SK-N-SH treated with all-trans-retinoic acid at 6 μM for 48 hours (cell line): ENCODE measurements around the gene NLRP5.

Source experiments
- CREB5 ChIP-seq: fragments of 250-450 bp; sonication (Bioruptor Pico); IDR thresholded peaks from 2 replicates; pipeline ENCODE4 v1.5.1; 2020; ENCODE audit warnings: low read depth, mild to moderate bottlenecking, moderate library complexity
- ESRRG ChIP-seq: fragments of 250-450 bp; sonication (Bioruptor Pico); IDR thresholded peaks from 2 replicates; pipeline ENCODE4 v1.6.1; 2021; ENCODE audit warnings: mild to moderate bottlenecking
- GLIS3 ChIP-seq: fragments of 250-450 bp; sonication (Bioruptor Pico); IDR thresholded peaks from 2 replicates; pipeline ENCODE4 v1.5.0; 2020; ENCODE audit warnings: mild to moderate bottlenecking, moderate library complexity
- PATZ1 ChIP-seq: fragments of 250-450 bp; sonication (Bioruptor Pico); IDR thresholded peaks from 2 replicates; pipeline ENCODE4 v1.8.0; 2020; ENCODE audit warnings: mild to moderate bottlenecking, moderate library complexity, borderline replicate concordance
- POU6F1 ChIP-seq: fragments of 250-450 bp; sonication (Bioruptor Pico); IDR thresholded peaks from 2 replicates; pipeline ENCODE4 v1.8.0; 2021; ENCODE audit warnings: low read depth, mild to moderate bottlenecking, moderate library complexity, borderline replicate concordance
- RARB ChIP-seq: fragments of 250-450 bp; sonication (Bioruptor Pico); IDR thresholded peaks from 2 replicates; pipeline ENCODE4 v1.8.0; 2021; ENCODE audit warnings: mild to moderate bottlenecking, moderate library complexity
- SNAI2 ChIP-seq: fragments of 250-450 bp; sonication (Bioruptor Pico); IDR thresholded peaks from 2 replicates; pipeline ENCODE4 v1.5.0; 2020; ENCODE audit warnings: mild to moderate bottlenecking, moderate library complexity
- TOX ChIP-seq: fragments of 250-450 bp; sonication (Bioruptor Pico); IDR thresholded peaks from 2 replicates; pipeline ENCODE4 v1.8.0; 2021; ENCODE audit warnings: mild to moderate bottlenecking, moderate library complexity, borderline replicate concordance
- ZFP30 ChIP-seq: fragments of 450-650 bp; formaldehyde crosslinking; IDR thresholded peaks from 2 replicates; pipeline ENCODE4 v1.5.0; 2022; ENCODE audit warnings: mild to moderate bottlenecking, moderate library complexity
- ZNF70 ChIP-seq: fragments of 450-650 bp; formaldehyde crosslinking; IDR thresholded peaks from 2 replicates; pipeline ENCODE4 v1.5.0; 2020; ENCODE audit warnings: mild to moderate bottlenecking, moderate library complexity
- TF ChIP-seq, protein P1 (sequence below): fragments of 250-450 bp; sonication (Bioruptor Pico); IDR thresholded peaks from 2 replicates; pipeline ENCODE4 v1.5.0; 2020; ENCODE audit warnings: mild to moderate bottlenecking, moderate library complexity

GRCh38 chr19:56087647-56088496 is 101.3 kb downstream of the NLRP5 start:
- TF ChIP-seq PATZ1 (CRISPR knock-in tag) (no peak), TOX (CRISPR knock-in tag) (no peak), ZNF70 (no peak), ZFP30 (CRISPR knock-in tag) (no peak), ESRRG (CRISPR knock-in tag) (no peak), SNAI2 (CRISPR knock-in tag) (no peak), RARB (CRISPR knock-in tag) (no peak), POU6F1 (CRISPR knock-in tag) (no peak), GLIS3 (CRISPR knock-in tag) (no peak), CREB5 (CRISPR knock-in tag) (no peak)
- TF ChIP-seq, protein P1, sequence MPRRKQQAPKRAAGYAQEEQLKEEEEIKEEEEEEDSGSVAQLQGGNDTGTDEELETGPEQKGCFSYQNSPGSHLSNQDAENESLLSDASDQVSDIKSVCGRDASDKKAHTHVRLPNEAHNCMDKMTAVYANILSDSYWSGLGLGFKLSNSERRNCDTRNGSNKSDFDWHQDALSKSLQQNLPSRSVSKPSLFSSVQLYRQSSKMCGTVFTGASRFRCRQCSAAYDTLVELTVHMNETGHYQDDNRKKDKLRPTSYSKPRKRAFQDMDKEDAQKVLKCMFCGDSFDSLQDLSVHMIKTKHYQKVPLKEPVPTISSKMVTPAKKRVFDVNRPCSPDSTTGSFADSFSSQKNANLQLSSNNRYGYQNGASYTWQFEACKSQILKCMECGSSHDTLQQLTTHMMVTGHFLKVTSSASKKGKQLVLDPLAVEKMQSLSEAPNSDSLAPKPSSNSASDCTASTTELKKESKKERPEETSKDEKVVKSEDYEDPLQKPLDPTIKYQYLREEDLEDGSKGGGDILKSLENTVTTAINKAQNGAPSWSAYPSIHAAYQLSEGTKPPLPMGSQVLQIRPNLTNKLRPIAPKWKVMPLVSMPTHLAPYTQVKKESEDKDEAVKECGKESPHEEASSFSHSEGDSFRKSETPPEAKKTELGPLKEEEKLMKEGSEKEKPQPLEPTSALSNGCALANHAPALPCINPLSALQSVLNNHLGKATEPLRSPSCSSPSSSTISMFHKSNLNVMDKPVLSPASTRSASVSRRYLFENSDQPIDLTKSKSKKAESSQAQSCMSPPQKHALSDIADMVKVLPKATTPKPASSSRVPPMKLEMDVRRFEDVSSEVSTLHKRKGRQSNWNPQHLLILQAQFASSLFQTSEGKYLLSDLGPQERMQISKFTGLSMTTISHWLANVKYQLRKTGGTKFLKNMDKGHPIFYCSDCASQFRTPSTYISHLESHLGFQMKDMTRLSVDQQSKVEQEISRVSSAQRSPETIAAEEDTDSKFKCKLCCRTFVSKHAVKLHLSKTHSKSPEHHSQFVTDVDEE = no peak
